Chondrocyte (in vitro differentiated cells): ENCODE measurements around the gene IGF2BP1. TPM values are rescaled to one million over a fixed set of nuclear protein-coding genes. Genes with fewer than 3 reads are reported as not detected.
A peak's percentile ranks its signal among the peaks of the same experiment; 100 is the strongest.

Source experiments
- DNase-seq: peaks from one replicate; pipeline ENCODE4 v3.0.0; 2021; ENCODE audit warnings: mixed read lengths, low spot score
- H3K27ac Mint-ChIP-seq: one replicate; pipeline ENCODE4 v1.8.0; 2021; ENCODE audit warnings: mild to moderate bottlenecking, moderate library complexity, mixed read lengths; ENCODE audit not compliant: unreplicated experiment
- H3K27me3 Mint-ChIP-seq: 2 replicates; pipeline ENCODE4 v1.8.0; 2021; ENCODE audit warnings: low read depth, mixed read lengths
- H3K36me3 Mint-ChIP-seq: 2 replicates; pipeline ENCODE4 v1.8.0; 2021; ENCODE audit warnings: low read depth, mixed read lengths
- H3K4me1 Mint-ChIP-seq: 2 replicates; pipeline ENCODE4 v1.8.0; 2021; ENCODE audit warnings: low read depth, mild to moderate bottlenecking, mixed read lengths
- H3K4me3 Mint-ChIP-seq: one replicate; pipeline ENCODE4 v1.8.0; 2021; ENCODE audit warnings: mild to moderate bottlenecking, moderate library complexity, mixed read lengths; ENCODE audit not compliant: unreplicated experiment
- H3K9me3 Mint-ChIP-seq: 2 replicates; pipeline ENCODE4 v1.8.0; 2021; ENCODE audit warnings: low read depth, mixed read lengths
- total RNA-seq: library from RNA; stranded (reverse); gene quantifications from 3 replicates; pipeline ENCODE4 v1.2.1, GENCODE V29; 2021
- TF ChIP-seq, protein P1 (sequence below): fragments of 200-600 bp; sonication (generic); IDR thresholded peaks from 2 replicates; pipeline ENCODE4 v1.5.0; 2021; ENCODE audit warnings: antibody characterized with exemption, mild to moderate bottlenecking, moderate library complexity

Gene IGF2BP1
- total RNA-seq, 1 donor from 2014 or later: 60.0 TPM

DNA sequence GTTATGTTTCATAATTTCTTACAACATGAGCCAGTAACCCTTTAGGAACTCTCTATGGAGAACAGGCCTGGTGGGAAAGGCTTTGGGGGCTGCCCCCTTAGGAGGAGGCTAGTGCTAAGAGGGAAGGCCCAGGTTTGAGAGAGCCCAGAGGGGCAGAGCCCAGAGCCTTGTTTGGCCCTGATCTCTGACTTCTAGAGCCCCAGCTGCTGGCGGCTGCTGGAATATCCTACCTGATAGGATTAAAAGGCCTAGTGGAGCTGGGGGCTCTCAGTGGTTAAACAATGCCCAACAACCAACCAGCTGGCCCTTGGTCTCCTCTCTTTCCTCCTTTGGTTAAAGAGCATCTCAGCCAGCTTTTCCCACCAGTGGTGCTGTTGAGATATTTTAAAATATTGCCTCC, 54.1 kb downstream of the IGF2BP1 start:
- Mint-ChIP-seq H3K27me3 (no peaks in the 10 kb centered on the region), H3K9me3 (no peaks in the 10 kb centered on the region), H3K36me3 (peaks cover 46% of the 10 kb centered on the region), H3K4me1 (no peaks in the 10 kb centered on the region), H3K27ac (no peak overlapping the region), H3K4me3 (no peak overlapping the region)
- DNase-seq: no peak
- TF ChIP-seq, protein P1, sequence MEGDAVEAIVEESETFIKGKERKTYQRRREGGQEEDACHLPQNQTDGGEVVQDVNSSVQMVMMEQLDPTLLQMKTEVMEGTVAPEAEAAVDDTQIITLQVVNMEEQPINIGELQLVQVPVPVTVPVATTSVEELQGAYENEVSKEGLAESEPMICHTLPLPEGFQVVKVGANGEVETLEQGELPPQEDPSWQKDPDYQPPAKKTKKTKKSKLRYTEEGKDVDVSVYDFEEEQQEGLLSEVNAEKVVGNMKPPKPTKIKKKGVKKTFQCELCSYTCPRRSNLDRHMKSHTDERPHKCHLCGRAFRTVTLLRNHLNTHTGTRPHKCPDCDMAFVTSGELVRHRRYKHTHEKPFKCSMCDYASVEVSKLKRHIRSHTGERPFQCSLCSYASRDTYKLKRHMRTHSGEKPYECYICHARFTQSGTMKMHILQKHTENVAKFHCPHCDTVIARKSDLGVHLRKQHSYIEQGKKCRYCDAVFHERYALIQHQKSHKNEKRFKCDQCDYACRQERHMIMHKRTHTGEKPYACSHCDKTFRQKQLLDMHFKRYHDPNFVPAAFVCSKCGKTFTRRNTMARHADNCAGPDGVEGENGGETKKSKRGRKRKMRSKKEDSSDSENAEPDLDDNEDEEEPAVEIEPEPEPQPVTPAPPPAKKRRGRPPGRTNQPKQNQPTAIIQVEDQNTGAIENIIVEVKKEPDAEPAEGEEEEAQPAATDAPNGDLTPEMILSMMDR: no peak

DNA sequence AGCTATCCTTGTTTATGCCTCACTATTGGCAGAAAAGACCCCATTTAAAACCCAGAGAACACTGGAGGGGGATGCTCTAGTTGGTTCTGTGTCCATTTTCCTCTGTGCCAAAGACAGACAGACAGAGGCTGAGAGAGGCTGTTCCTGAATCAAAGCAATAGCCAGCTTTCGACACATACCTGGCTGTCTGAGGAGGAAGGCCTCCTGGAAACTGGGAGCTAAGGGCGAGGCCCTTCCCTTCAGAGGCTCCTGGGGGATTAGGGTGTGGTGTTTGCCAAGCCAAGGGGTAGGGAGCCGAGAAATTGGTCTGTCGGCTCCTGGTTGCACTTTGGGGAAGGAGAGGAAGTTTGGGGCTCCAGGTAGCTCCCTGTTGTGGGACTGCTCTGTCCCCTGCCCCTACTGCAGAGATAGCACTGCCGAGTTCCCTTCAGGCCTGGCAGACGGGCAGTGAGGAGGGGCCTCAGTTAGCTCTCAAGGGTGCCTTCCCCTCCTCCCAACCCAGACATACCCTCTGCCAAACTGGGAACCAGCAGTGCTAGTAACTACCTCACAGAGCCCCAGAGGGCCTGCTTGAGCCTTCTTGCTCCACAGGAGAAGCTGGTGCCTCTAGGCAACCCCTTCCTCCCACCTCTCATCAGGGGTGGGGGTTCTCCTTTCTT, 56.1 kb downstream of the IGF2BP1 start:
- Mint-ChIP-seq H3K4me3 (no peak overlapping the region), H3K27me3 (no peaks in the 10 kb centered on the region), H3K36me3 (peaks cover 38% of the 10 kb centered on the region), H3K9me3 (no peaks in the 10 kb centered on the region), H3K4me1 (no peaks in the 10 kb centered on the region), H3K27ac (no peak overlapping the region)
- DNase-seq: no peak
- TF ChIP-seq, protein P1: no peak

DNA sequence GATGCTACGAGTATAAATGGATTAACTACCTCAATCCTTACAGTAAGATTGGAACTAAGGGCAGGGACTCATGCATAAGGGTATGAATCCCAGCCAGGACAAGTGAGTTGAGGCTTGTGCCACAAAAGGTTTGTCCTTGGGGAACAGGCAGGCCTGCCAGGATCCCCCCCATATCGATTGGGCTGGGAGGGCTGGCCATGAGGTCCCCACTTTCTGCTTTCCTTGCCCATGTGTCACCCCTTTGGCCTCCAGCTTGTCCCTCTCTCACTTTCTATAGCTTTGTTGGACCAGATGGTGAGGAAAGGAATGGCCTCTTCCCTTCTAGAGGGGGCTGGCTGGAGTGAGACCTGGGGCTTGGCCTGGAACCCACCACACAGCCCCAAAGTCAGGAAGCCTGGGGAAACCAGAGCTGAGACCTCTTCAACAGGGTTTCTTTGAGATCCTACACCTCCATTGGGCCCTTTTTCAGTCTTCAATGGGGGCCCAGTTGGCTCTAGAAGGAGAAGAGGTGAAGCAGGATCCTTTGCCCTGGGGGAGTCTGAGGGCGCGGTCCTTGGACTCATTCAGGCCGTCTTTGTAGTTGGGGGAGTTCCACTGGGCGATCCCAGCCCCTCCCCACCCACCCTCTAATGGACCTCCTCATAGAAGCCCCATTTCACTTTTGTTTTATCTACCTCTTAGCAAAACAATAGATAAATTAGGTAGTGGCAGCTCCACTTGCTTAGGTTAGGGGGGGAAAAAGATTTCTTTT, 57.3 kb downstream of the IGF2BP1 start:
- TF ChIP-seq, protein P1: no peak
- no peak overlapping the region for H3K4me3 Mint-ChIP-seq
- DNase-seq: no peak
- no peaks in the 10 kb centered on the region for H3K4me1 Mint-ChIP-seq
- H3K27me3 Mint-ChIP-seq: no peaks in the 10 kb centered on the region
- peaks cover 29% of the 10 kb centered on the region for H3K36me3 Mint-ChIP-seq
- no peaks in the 10 kb centered on the region for H3K9me3 Mint-ChIP-seq
- no peak overlapping the region for H3K27ac Mint-ChIP-seq

DNA sequence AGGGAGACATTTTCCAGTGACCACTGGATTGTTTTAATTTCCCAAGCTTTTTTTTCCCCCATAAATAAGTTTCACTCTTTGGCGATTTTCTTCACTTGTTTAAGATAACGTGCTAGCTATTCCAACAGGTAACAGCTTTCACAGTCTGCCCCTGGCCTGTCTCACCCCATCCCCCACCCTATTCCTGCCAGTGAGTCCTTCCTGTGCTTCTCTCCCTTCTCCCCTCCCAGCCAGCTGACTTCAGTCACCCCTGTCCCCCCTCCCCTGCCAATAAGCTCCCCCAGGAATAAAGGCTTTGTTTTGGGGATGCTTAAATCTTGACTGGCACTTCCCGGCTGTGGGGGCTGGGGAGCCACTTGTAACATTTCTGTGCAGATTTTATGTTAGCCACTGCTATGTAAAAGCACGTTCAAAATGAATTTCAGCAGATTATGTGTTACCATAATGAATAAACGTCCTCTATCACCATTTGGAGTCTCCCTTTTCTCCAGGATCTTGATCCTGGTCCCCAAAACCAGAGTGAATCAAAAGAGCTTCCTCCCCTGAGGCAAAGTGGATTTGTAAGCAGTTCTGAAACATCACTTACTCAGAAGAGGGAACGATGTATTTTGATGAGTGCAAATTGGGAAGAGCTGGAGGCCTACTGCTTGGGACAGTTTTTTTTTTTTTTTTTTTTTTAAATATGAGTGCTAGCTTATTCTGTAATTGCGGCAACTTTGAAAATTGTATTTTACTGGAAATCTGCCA, 58.2 kb downstream of the IGF2BP1 start:
- H3K4me1 Mint-ChIP-seq: no peaks in the 10 kb centered on the region
- peak overlapping the region; percentile 5 for H3K27ac Mint-ChIP-seq
- no peaks in the 10 kb centered on the region for H3K9me3 Mint-ChIP-seq
- H3K4me3 Mint-ChIP-seq: no peak overlapping the region
- TF ChIP-seq, protein P1: no peak
- no peak for DNase-seq
- peaks cover 22% of the 10 kb centered on the region for H3K36me3 Mint-ChIP-seq
- H3K27me3 Mint-ChIP-seq: no peaks in the 10 kb centered on the region

DNA sequence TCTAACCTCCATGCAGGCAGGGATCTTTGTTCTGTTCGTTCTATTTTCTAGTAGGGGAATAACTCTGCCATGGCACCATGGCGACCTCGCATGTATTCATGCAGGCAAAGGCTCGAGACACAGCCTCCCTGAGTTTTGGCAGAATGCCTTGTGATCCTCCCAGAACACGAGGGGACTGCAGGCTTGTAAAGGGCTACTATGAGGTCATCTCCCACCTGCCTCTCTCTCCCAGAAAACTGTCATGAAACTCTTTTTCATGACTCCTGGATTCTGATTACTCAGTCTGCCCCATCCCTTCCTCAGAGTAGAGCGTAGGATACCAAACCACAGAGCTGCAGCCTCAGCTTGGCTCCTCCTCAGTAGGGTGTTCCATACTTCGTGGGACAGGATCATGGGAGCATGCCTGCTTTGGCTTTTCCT, 64.3 kb downstream of the IGF2BP1 start:
- DNase-seq: no peak
- Mint-ChIP-seq H3K9me3 (no peaks in the 10 kb centered on the region), H3K27me3 (no peaks in the 10 kb centered on the region), H3K36me3 (no peaks in the 10 kb centered on the region), H3K4me3 (no peak overlapping the region), H3K4me1 (peaks cover 21% of the 10 kb centered on the region), H3K27ac (no peak overlapping the region)
- TF ChIP-seq, protein P1: no peak
